GM23338 (cell line): ENCODE data around the gene ZDHHC8. TPM values are rescaled to one million over a fixed set of nuclear protein-coding genes. Genes with fewer than 3 reads are reported as not detected.

Source experiments
- ATAC-seq: fragments of 200-7000 bp; cut with Tn5 transposase; 3 replicates; pipeline ENCODE4 v1.9.1; 2020
- DNase-seq: peaks from one replicate; pipeline ENCODE4 v3.0.0-alpha.2; 2015; ENCODE audit warnings: low spot score
- H2AFZ ChIP-seq: fragments of 200-600 bp; sonication (generic); 2 replicates; pipeline ENCODE4 v1.8.0; 2016; ENCODE audit warnings: antibody characterized with exemption, mild to moderate bottlenecking, moderate library complexity
- H3F3A ChIP-seq: fragments of 200-600 bp; sonication (generic); replicated peaks from 2 replicates; pipeline ENCODE4 v1.8.0; 2017; ENCODE audit warnings: antibody characterized with exemption, mixed run types, low read depth
- H3K27ac ChIP-seq: fragments of 200-600 bp; sonication (generic); 2 replicates; pipeline ENCODE4 v1.6.1; 2016; ENCODE audit warnings: low read depth
- H3K27me3 ChIP-seq: fragments of 200-600 bp; sonication (generic); 2 replicates; pipeline ENCODE4 v1.8.0; 2016; ENCODE audit warnings: mild to moderate bottlenecking, mixed run types, moderate library complexity; ENCODE audit not compliant: insufficient read depth
- H3K36me3 ChIP-seq: fragments of 200-600 bp; sonication (generic); 2 replicates; pipeline ENCODE4 v1.8.0; 2016; ENCODE audit warnings: mild to moderate bottlenecking; ENCODE audit not compliant: insufficient read depth
- H3K4me1 ChIP-seq: fragments of 200-600 bp; sonication (generic); 2 replicates; pipeline ENCODE4 v1.8.0; 2016; ENCODE audit warnings: mild to moderate bottlenecking, moderate library complexity; ENCODE audit not compliant: insufficient read depth
- H3K4me2 ChIP-seq: fragments of 200-600 bp; sonication (generic); 2 replicates; pipeline ENCODE4 v1.7.1; 2017; ENCODE audit warnings: mixed run types
- H3K4me3 ChIP-seq: fragments of 200-600 bp; sonication (generic); 2 replicates; pipeline ENCODE4 v1.6.1; 2016; ENCODE audit warnings: mixed run types
- H3K79me2 ChIP-seq: fragments of 200-600 bp; sonication (generic); replicated peaks from 2 replicates; pipeline ENCODE4 v1.8.0; 2017; ENCODE audit warnings: mild to moderate bottlenecking; ENCODE audit not compliant: insufficient read depth
- H3K9me2 ChIP-seq: fragments of 200-600 bp; sonication (generic); 2 replicates; pipeline ENCODE4 v1.8.0; 2017; ENCODE audit not compliant: insufficient read depth
- H4K20me1 ChIP-seq: fragments of 200-600 bp; sonication (generic); replicated peaks from 2 replicates; pipeline ENCODE4 v1.8.0; 2017; ENCODE audit warnings: mild to moderate bottlenecking; ENCODE audit not compliant: insufficient read depth
- H3K27ac Mint-ChIP-seq: 2 replicates; pipeline ENCODE4 v1.8.0; 2020; ENCODE audit warnings: inconsistent platforms, mild to moderate bottlenecking, moderate library complexity, mixed read lengths
- H3K27me3 Mint-ChIP-seq: 3 replicates; pipeline ENCODE4 v1.8.0; 2022; ENCODE audit warnings: low read depth, mild to moderate bottlenecking, moderate library complexity, mixed read lengths, inconsistent platforms; ENCODE audit not compliant: insufficient read depth, poor library complexity
- H3K36me3 Mint-ChIP-seq: 3 replicates; pipeline ENCODE4 v1.8.0; 2021; ENCODE audit warnings: low read depth, mild to moderate bottlenecking, inconsistent platforms, moderate library complexity, mixed read lengths
- H3K4me1 Mint-ChIP-seq: 3 replicates; pipeline ENCODE4 v1.8.0; 2020; ENCODE audit warnings: mild to moderate bottlenecking, inconsistent platforms, mixed read lengths
- H3K4me3 Mint-ChIP-seq: 3 replicates; pipeline ENCODE4 v1.8.0; 2021; ENCODE audit warnings: moderate library complexity, mild to moderate bottlenecking, inconsistent platforms, mixed read lengths
- H3K9me3 Mint-ChIP-seq: 3 replicates; pipeline ENCODE4 v1.8.0; 2020; ENCODE audit warnings: moderate library complexity, mild to moderate bottlenecking, inconsistent platforms, mixed read lengths
- CREB1 ChIP-seq: fragments of 250-450 bp; sonication (Bioruptor Pico); IDR thresholded peaks from 2 replicates; pipeline ENCODE4 v1.5.0; 2020; ENCODE audit warnings: low read depth, mild to moderate bottlenecking, moderate library complexity
- EZH2 ChIP-seq: fragments of 200-600 bp; sonication (generic); IDR thresholded peaks from one replicate; pipeline ENCODE4 v1.8.0; 2017; ENCODE audit warnings: antibody characterized with exemption, mild to moderate bottlenecking, low read depth; ENCODE audit not compliant: unreplicated experiment
- EZH2phosphoT487 ChIP-seq: fragments of 200-600 bp; sonication (generic); IDR thresholded peaks from one replicate; pipeline ENCODE4 v1.8.1; 2018; ENCODE audit warnings: antibody characterized with exemption; ENCODE audit not compliant: unreplicated experiment
- JUNB ChIP-seq: IDR thresholded peaks from one replicate; pipeline ENCODE4 v1.6.1; 2016; ENCODE audit warnings: antibody characterized with exemption; ENCODE audit not compliant: unreplicated experiment
- NANOG ChIP-seq: IDR thresholded peaks from 2 replicates; pipeline ENCODE4 v1.6.1; 2016; ENCODE audit warnings: antibody characterized with exemption, borderline replicate concordance
- POLR2AphosphoS5 ChIP-seq: IDR thresholded peaks from 2 replicates; pipeline ENCODE4 v1.6.1; 2016; ENCODE audit warnings: antibody characterized with exemption, low read depth
- STAT1 ChIP-seq: IDR thresholded peaks from one replicate; pipeline ENCODE4 v1.6.1; 2016; ENCODE audit warnings: antibody characterized with exemption; ENCODE audit not compliant: unreplicated experiment
- ZNF114 ChIP-seq: fragments of 250-450 bp; sonication (Bioruptor Pico); IDR thresholded peaks from 2 replicates; pipeline ENCODE4 v1.5.0; 2020; ENCODE audit warnings: mild to moderate bottlenecking, moderate library complexity
- ZNF331 ChIP-seq: fragments of 250-450 bp; sonication (Bioruptor Pico); IDR thresholded peaks from 2 replicates; pipeline ENCODE4 v1.5.0; 2020; ENCODE audit warnings: low read depth, mild to moderate bottlenecking, moderate library complexity
- ZNF462 ChIP-seq: fragments of 250-450 bp; sonication (Bioruptor Pico); IDR thresholded peaks from 2 replicates; pipeline ENCODE4 v1.5.0; 2020; ENCODE audit warnings: mild to moderate bottlenecking, moderate library complexity
- polyA plus RNA-seq: library from polyadenylated mRNA; unstranded; fragments of >200 nt; fragmentation: Nextera tagmentation; extraction: Ambion mirVana; gene quantifications from 2 replicates; pipeline ENCODE4 v1.2.1, GENCODE V29; 2016
- total RNA-seq: library from RNA; depleted of rRNA; stranded (reverse); fragments of >200 nt; shearing (Covaris generic); gene quantifications from 2 replicates; pipeline ENCODE4 v1.2.3, GENCODE V29; 2014
- TF ChIP-seq, protein P1 (sequence below): IDR thresholded peaks from one replicate; pipeline ENCODE4 v1.6.1; 2018; ENCODE audit warnings: antibody characterized with exemption; ENCODE audit not compliant: unreplicated experiment
- TF ChIP-seq, protein P2 (sequence below), 2 experiments: fragments of 200-600 bp in 1 of 2; sonication (generic) in 1 of 2; conservative IDR thresholded peaks; 2 replicates each; pipeline versions ENCODE4 v1.5.1 to v1.6.1; 2016 to 2017; ENCODE audit warnings: antibody characterized with exemption in 2 of 2, low read depth in 2 of 2, mild to moderate bottlenecking in 2 of 2, moderate library complexity in 1 of 2
- TF ChIP-seq, protein P3 (sequence below): IDR thresholded peaks from 2 replicates; pipeline ENCODE4 v1.6.1; 2016; ENCODE audit warnings: antibody characterized with exemption

ZDHHC8 gene
- total and polyA plus RNA-seq, 2 experiments from 2014 or later, result 13.7 to 47.6 TPM

DNA sequence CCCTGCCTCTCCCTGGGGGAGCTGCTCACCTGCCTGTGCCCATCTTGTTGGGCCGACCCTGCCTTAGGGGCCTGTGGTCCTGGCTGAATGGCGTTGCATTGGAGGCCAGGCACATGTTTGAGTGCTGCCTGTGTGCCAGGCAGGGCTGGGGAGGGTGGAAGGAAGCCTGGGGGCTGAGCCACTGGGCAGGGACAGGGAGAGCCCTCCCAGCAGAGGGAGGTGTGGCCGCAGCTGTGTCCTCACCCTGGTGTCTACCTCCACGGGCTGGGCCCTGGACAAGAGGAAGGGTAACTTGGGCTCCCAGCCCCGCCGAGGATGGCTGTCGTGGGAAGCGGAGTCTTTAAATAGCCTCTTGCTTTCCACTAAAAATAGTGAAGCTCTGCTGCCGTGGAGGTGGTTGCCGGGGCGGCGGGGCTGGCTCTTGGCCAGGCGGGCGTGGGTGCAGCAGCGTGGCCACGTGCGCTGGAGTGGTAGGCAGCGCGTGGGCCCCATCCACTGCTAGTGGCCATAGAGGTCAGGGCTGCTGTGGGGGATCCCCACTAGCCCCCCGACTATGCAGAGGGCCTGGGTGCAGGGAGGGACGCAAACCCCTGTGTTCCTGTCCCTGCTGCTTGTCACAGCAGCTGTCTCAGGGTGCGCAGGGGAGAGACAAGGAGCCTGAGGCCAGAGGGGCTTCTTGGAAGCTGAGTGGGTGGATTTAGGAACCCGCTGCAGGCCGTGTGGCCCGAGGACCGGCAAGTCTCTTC is 6.2 kb downstream of the ZDHHC8 start:
- DNase-seq (no peak), ATAC-seq (no peak)
- Histone ChIP-seq H3K9me2 (no peaks in the 10 kb centered on the region), H3K27ac (no peak overlapping the region), H3K4me2 (no peak overlapping the region), H2AFZ (no peak overlapping the region), H4K20me1 (no peaks in the 10 kb centered on the region; the same call in 1 of the 2 replicates), H3F3A (no peaks in the 10 kb centered on the region), H3K36me3 (no peaks in the 10 kb centered on the region), H3K27me3 (no peaks in the 10 kb centered on the region), H3K79me2 (peaks cover 29% of the 10 kb centered on the region), H3K4me3 (no peak overlapping the region), H3K4me1 (no peaks in the 10 kb centered on the region)
- Mint-ChIP-seq H3K9me3 (no peaks in the 10 kb centered on the region), H3K27me3 (peaks cover 14% of the 10 kb centered on the region), H3K4me1 (peaks cover 2% of the 10 kb centered on the region; the same call in 1 of the 3 replicates), H3K27ac (no peak overlapping the region), H3K4me3 (no peak overlapping the region), H3K36me3 (no peaks in the 10 kb centered on the region)
- TF ChIP-seq, protein P1, sequence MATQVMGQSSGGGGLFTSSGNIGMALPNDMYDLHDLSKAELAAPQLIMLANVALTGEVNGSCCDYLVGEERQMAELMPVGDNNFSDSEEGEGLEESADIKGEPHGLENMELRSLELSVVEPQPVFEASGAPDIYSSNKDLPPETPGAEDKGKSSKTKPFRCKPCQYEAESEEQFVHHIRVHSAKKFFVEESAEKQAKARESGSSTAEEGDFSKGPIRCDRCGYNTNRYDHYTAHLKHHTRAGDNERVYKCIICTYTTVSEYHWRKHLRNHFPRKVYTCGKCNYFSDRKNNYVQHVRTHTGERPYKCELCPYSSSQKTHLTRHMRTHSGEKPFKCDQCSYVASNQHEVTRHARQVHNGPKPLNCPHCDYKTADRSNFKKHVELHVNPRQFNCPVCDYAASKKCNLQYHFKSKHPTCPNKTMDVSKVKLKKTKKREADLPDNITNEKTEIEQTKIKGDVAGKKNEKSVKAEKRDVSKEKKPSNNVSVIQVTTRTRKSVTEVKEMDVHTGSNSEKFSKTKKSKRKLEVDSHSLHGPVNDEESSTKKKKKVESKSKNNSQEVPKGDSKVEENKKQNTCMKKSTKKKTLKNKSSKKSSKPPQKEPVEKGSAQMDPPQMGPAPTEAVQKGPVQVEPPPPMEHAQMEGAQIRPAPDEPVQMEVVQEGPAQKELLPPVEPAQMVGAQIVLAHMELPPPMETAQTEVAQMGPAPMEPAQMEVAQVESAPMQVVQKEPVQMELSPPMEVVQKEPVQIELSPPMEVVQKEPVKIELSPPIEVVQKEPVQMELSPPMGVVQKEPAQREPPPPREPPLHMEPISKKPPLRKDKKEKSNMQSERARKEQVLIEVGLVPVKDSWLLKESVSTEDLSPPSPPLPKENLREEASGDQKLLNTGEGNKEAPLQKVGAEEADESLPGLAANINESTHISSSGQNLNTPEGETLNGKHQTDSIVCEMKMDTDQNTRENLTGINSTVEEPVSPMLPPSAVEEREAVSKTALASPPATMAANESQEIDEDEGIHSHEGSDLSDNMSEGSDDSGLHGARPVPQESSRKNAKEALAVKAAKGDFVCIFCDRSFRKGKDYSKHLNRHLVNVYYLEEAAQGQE, result no peak
- TF ChIP-seq ZNF462 (CRISPR knock-in tag), result no peak
- TF ChIP-seq ZNF114 (CRISPR knock-in tag), result no peak
- no peak for TF ChIP-seq NANOG
- TF ChIP-seq, protein P2, sequence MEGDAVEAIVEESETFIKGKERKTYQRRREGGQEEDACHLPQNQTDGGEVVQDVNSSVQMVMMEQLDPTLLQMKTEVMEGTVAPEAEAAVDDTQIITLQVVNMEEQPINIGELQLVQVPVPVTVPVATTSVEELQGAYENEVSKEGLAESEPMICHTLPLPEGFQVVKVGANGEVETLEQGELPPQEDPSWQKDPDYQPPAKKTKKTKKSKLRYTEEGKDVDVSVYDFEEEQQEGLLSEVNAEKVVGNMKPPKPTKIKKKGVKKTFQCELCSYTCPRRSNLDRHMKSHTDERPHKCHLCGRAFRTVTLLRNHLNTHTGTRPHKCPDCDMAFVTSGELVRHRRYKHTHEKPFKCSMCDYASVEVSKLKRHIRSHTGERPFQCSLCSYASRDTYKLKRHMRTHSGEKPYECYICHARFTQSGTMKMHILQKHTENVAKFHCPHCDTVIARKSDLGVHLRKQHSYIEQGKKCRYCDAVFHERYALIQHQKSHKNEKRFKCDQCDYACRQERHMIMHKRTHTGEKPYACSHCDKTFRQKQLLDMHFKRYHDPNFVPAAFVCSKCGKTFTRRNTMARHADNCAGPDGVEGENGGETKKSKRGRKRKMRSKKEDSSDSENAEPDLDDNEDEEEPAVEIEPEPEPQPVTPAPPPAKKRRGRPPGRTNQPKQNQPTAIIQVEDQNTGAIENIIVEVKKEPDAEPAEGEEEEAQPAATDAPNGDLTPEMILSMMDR (conservative IDR thresholded peaks at IDR 0.05; ENCODE audit: low read depth in 2 of 2), result no peak
- TF ChIP-seq JUNB, result no peak
- TF ChIP-seq EZH2phosphoT487, result no peak
- no peak for TF ChIP-seq STAT1
- TF ChIP-seq, protein P3, sequence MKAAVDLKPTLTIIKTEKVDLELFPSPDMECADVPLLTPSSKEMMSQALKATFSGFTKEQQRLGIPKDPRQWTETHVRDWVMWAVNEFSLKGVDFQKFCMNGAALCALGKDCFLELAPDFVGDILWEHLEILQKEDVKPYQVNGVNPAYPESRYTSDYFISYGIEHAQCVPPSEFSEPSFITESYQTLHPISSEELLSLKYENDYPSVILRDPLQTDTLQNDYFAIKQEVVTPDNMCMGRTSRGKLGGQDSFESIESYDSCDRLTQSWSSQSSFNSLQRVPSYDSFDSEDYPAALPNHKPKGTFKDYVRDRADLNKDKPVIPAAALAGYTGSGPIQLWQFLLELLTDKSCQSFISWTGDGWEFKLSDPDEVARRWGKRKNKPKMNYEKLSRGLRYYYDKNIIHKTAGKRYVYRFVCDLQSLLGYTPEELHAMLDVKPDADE, result no peak
- no peak for TF ChIP-seq POLR2AphosphoS5
- no peak for TF ChIP-seq EZH2
- TF ChIP-seq ZNF331 (CRISPR knock-in tag), result no peak
- TF ChIP-seq CREB1 (CRISPR knock-in tag), result no peak
